Bronchial epithelial cell (primary cell): Measurements from ENCODE around the gene IQCH. TPM values are rescaled to one million over a fixed set of nuclear protein-coding genes. Genes with fewer than 3 reads are reported as not detected.
"Not testable (repeated sequence)": the region's sequence is repeated elsewhere in the genome, so short reads cannot be mapped to it uniquely, and the experiment has no call there.

Source experiments
- DNase-seq: peaks from one replicate; pipeline ENCODE4 v3.0.0-alpha.2; 2010; ENCODE audit warnings: low read depth
- FAIRE-seq: peaks from 2 replicates; lab custom pipeline; 2011; peaks lifted over from hg19 to GRCh38; lab: Jason Lieb, UNC
- H3K27me3 ChIP-seq: 2 replicates; pipeline ENCODE4 v1.5.1; 2011; ENCODE audit warnings: low read length; ENCODE audit not compliant: control insufficient read depth, insufficient read depth
- H3K36me3 ChIP-seq: 2 replicates; pipeline ENCODE4 v1.5.1; 2011; ENCODE audit warnings: low read length; ENCODE audit not compliant: control insufficient read depth, insufficient read depth
- H3K4me3 ChIP-seq: 2 replicates; pipeline ENCODE4 v1.5.1; 2011; ENCODE audit warnings: mild to moderate bottlenecking, low read depth, low read length, control low read depth
- CTCF ChIP-seq: IDR thresholded peaks from 2 replicates; pipeline ENCODE4 v1.5.1; 2011; ENCODE audit warnings: mild to moderate bottlenecking, moderate library complexity, low read length, control low read depth, inconsistent platforms; ENCODE audit not compliant: insufficient read depth, severe bottlenecking
- total RNA-seq: library from RNA; depleted of rRNA; stranded (reverse); fragments of >200 nt; gene quantifications from 2 replicates; pipeline ENCODE4 v1.2.1, GENCODE V29; 2014

IQCH gene
- total RNA-seq, 1 donor from 2014 or later, result 1.1 TPM

GRCh38 chr15:67251318-67251717, 3.3 kb upstream of the IQCH start:
- Histone ChIP-seq H3K4me3 (no peak overlapping the region), H3K27me3 (no peaks in the 10 kb centered on the region), H3K36me3 (no peaks in the 10 kb centered on the region)
- DNase-seq, result no peak
- TF ChIP-seq CTCF, result no peak
- FAIRE-seq, result no peak

- no peak for TF ChIP-seq CTCF
- FAIRE-seq (no peak), DNase-seq (no peak)
- Histone ChIP-seq H3K27me3 (no peaks in the 10 kb centered on the region), H3K4me3 (peak overlapping the region; percentile 84), H3K36me3 (no peaks in the 10 kb centered on the region)
These were observed 1.5 kb upstream of the IQCH start for GRCh38 chr15:67253101-67253500.

- DNase-seq, result peak; percentile 47
- H3K4me3 ChIP-seq, result peak overlapping the region; percentile 84
- no peaks in the 10 kb centered on the region for H3K36me3 ChIP-seq
- no peaks in the 10 kb centered on the region for H3K27me3 ChIP-seq
- no peak for FAIRE-seq
- TF ChIP-seq CTCF, result no peak
These were observed 893 bp upstream of the IQCH start for GRCh38 chr15:67253549-67254237.

- Histone ChIP-seq H3K27me3 (no peaks in the 10 kb centered on the region), H3K36me3 (no peaks in the 10 kb centered on the region), H3K4me3 (no peak overlapping the region)
- no peak for TF ChIP-seq CTCF
- DNase-seq (no peak), FAIRE-seq (no peak)
These were observed 1.5 kb downstream of the IQCH start for GRCh38 chr15:67256051-67256450.

GRCh38 chr15:67258412-67258811, 3.8 kb downstream of the IQCH start:
- not testable (repeated sequence) for FAIRE-seq, H3K36me3 ChIP-seq, H3K27me3 ChIP-seq, DNase-seq, H3K4me3 ChIP-seq

- DNase-seq, result no peak
- TF ChIP-seq CTCF, result no peak
- Histone ChIP-seq H3K27me3 (no peaks in the 10 kb centered on the region), H3K4me3 (no peak overlapping the region), H3K36me3 (no peaks in the 10 kb centered on the region)
- no peak for FAIRE-seq
These were observed 4.8 kb downstream of the IQCH start for GRCh38 chr15:67259379-67259778.
